ENCODE data around the gene PLD6.

GRCh38 chr17:17201271-17201670 is 4.9 kb downstream of the PLD6 start:
- TF ChIP-seq CTCF (IDR thresholded peaks at IDR 0.05; ENCODE audit: low read depth, low read length, poor library complexity, severe bottlenecking) (no peak), EZH2phosphoT487 (IDR thresholded peaks at IDR 0.05; ENCODE audit: borderline replicate concordance, low read length) (no peak)

Measured in DOHH2 (cell line).